Mucosa of stomach (tissue), 1 donor: ENCODE data around the gene SMIM10L2A.
"Not testable (repeated sequence)": the region's sequence is repeated elsewhere in the genome, so short reads cannot be mapped to it uniquely, and the experiment has no call there.

Experiments used
- H3K27me3 ChIP-seq: one replicate; pipeline ENCODE4 v1.7.0; 2013; ENCODE audit warnings: mild to moderate bottlenecking, low read length; ENCODE audit not compliant: control insufficient read depth, insufficient read depth
- H3K36me3 ChIP-seq: one replicate; pipeline ENCODE4 v1.7.0; 2013; ENCODE audit warnings: low read length; ENCODE audit not compliant: control insufficient read depth, insufficient read depth
- H3K4me1 ChIP-seq: one replicate; pipeline ENCODE4 v1.7.0; 2013; ENCODE audit warnings: mild to moderate bottlenecking, low read length; ENCODE audit not compliant: control insufficient read depth, insufficient read depth
- H3K4me3 ChIP-seq: one replicate; pipeline ENCODE4 v1.7.0; 2013; ENCODE audit warnings: low read length
- H3K9ac ChIP-seq: one replicate; pipeline ENCODE4 v1.7.0; 2013; ENCODE audit warnings: mild to moderate bottlenecking, low read length, moderate library complexity
- H3K9me3 ChIP-seq: one replicate; pipeline ENCODE4 v1.7.0; 2013; ENCODE audit warnings: mild to moderate bottlenecking, low read length, moderate library complexity; ENCODE audit not compliant: control insufficient read depth
- donor health status: Pancreatic carcinoma.

Gene SMIM10L2A

GRCh38 chrX:135396566-135396965, 25.2 kb upstream of the SMIM10L2A start:
- no peak overlapping the region for H3K9ac ChIP-seq
- H3K4me3 ChIP-seq, result no peak overlapping the region
- no peaks in the 10 kb centered on the region for H3K36me3 ChIP-seq
- H3K27me3 ChIP-seq, result no peaks in the 10 kb centered on the region
- H3K9me3 ChIP-seq, result no peaks in the 10 kb centered on the region
- H3K4me1 ChIP-seq, result no peaks in the 10 kb centered on the region

GRCh38 chrX:135397652-135398051, 24.1 kb upstream of the SMIM10L2A start:
- H3K9ac ChIP-seq, result no peak overlapping the region
- no peak overlapping the region for H3K4me3 ChIP-seq
- no peaks in the 10 kb centered on the region for H3K9me3 ChIP-seq
- no peaks in the 10 kb centered on the region for H3K36me3 ChIP-seq
- H3K27me3 ChIP-seq, result no peaks in the 10 kb centered on the region
- H3K4me1 ChIP-seq, result no peaks in the 10 kb centered on the region

- Histone ChIP-seq H3K9me3 (no peaks in the 10 kb centered on the region), H3K9ac (no peak overlapping the region), H3K4me3 (no peak overlapping the region), H3K27me3 (no peaks in the 10 kb centered on the region), H3K36me3 (no peaks in the 10 kb centered on the region), H3K4me1 (no peaks in the 10 kb centered on the region)
Measured at GRCh38 chrX:135403374-135403773, 18.4 kb upstream of the SMIM10L2A start.

- not testable (repeated sequence) for H3K36me3 ChIP-seq, H3K4me1 ChIP-seq, H3K27me3 ChIP-seq, H3K9ac ChIP-seq, H3K9me3 ChIP-seq, H3K4me3 ChIP-seq
Measured at GRCh38 chrX:135406428-135406827, 15.3 kb upstream of the SMIM10L2A start.

- no peak overlapping the region for H3K9ac ChIP-seq
- H3K4me3 ChIP-seq, result no peak overlapping the region
- no peaks in the 10 kb centered on the region for H3K4me1 ChIP-seq
- no peaks in the 10 kb centered on the region for H3K9me3 ChIP-seq
- H3K36me3 ChIP-seq, result no peaks in the 10 kb centered on the region
- H3K27me3 ChIP-seq, result no peaks in the 10 kb centered on the region
Measured at GRCh38 chrX:135408794-135409193, 12.9 kb upstream of the SMIM10L2A start.

- H3K36me3 ChIP-seq, result no peaks in the 10 kb centered on the region
- H3K4me3 ChIP-seq, result no peak overlapping the region
- no peaks in the 10 kb centered on the region for H3K4me1 ChIP-seq
- H3K9me3 ChIP-seq, result no peaks in the 10 kb centered on the region
- H3K27me3 ChIP-seq, result no peaks in the 10 kb centered on the region
- no peak overlapping the region for H3K9ac ChIP-seq
Measured at GRCh38 chrX:135410861-135411627, 10.7 kb upstream of the SMIM10L2A start.

GRCh38 chrX:135411893-135412292, 9.9 kb upstream of the SMIM10L2A start:
- Histone ChIP-seq H3K36me3 (no peaks in the 10 kb centered on the region), H3K9me3 (no peaks in the 10 kb centered on the region), H3K9ac (no peak overlapping the region), H3K4me3 (no peak overlapping the region), H3K27me3 (no peaks in the 10 kb centered on the region), H3K4me1 (no peaks in the 10 kb centered on the region)

GRCh38 chrX:135416546-135416945, 5.2 kb upstream of the SMIM10L2A start:
- H3K4me1 ChIP-seq, result no peaks in the 10 kb centered on the region
- H3K9ac ChIP-seq, result no peak overlapping the region
- H3K4me3 ChIP-seq, result no peak overlapping the region
- no peaks in the 10 kb centered on the region for H3K36me3 ChIP-seq
- H3K9me3 ChIP-seq, result no peaks in the 10 kb centered on the region
- no peaks in the 10 kb centered on the region for H3K27me3 ChIP-seq

GRCh38 chrX:135420831-135421230, 913 bp upstream of the SMIM10L2A start:
- Histone ChIP-seq H3K9ac (no peak overlapping the region), H3K4me3 (no peak overlapping the region), H3K27me3 (no peaks in the 10 kb centered on the region), H3K36me3 (no peaks in the 10 kb centered on the region), H3K4me1 (no peaks in the 10 kb centered on the region), H3K9me3 (no peaks in the 10 kb centered on the region)

GRCh38 chrX:135421537-135421931, 210 bp upstream of the SMIM10L2A start:
- Histone ChIP-seq H3K9me3 (no peaks in the 10 kb centered on the region), H3K36me3 (no peaks in the 10 kb centered on the region), H3K4me1 (no peaks in the 10 kb centered on the region), H3K27me3 (no peaks in the 10 kb centered on the region), H3K4me3 (no peak overlapping the region), H3K9ac (no peak overlapping the region)

- H3K4me3 ChIP-seq, H3K4me1 ChIP-seq, H3K27me3 ChIP-seq, H3K36me3 ChIP-seq, H3K9me3 ChIP-seq, H3K9ac ChIP-seq: not testable (repeated sequence)
Measured at GRCh38 chrX:135422810-135423168, 1.0 kb downstream of the SMIM10L2A start.

GRCh38 chrX:135423173-135423864, 1.6 kb downstream of the SMIM10L2A start:
- H3K4me3 ChIP-seq, H3K36me3 ChIP-seq, H3K9ac ChIP-seq, H3K4me1 ChIP-seq, H3K27me3 ChIP-seq, H3K9me3 ChIP-seq: not testable (repeated sequence)
